NOMO-1 treated with DMSO at 0.1 percent for 48 hours (cell line): Measurements from ENCODE around the gene MRTO4.
A peak's percentile ranks its signal among the peaks of the same experiment; 100 is the strongest.
"Not testable (repeated sequence)": the region's sequence is repeated elsewhere in the genome, so short reads cannot be mapped to it uniquely, and the experiment has no call there.

Source experiments
- DNase-seq: peaks from one replicate; lab custom pipeline; 2025; ENCODE audit not compliant: unreplicated experiment; lab: John Stamatoyannopoulos, UW

The MRTO4 gene

GRCh38 chr1:19269427-19270342 is 18.1 kb downstream of the MRTO4 start:
- not testable (repeated sequence) for DNase-seq

GRCh38 chr1:19270343-19270730 is 18.7 kb downstream of the MRTO4 start:
- DNase-seq: not testable (repeated sequence)

GRCh38 chr1:19272064-19272463 is 20.5 kb downstream of the MRTO4 start:
- no peak for DNase-seq

- no peak for DNase-seq
Measured at GRCh38 chr1:19273106-19273843, 21.7 kb downstream of the MRTO4 start.

- DNase-seq: not testable (repeated sequence)
Measured at GRCh38 chr1:19273844-19274531, 22.4 kb downstream of the MRTO4 start.

GRCh38 chr1:19274636-19275035 is 23.0 kb downstream of the MRTO4 start:
- no peak for DNase-seq

- no peak for DNase-seq
Measured at GRCh38 chr1:19283891-19284290, 32.3 kb downstream of the MRTO4 start.

GRCh38 chr1:19284881-19285280 is 33.3 kb downstream of the MRTO4 start:
- DNase-seq: no peak

GRCh38 chr1:19285366-19285765 is 33.8 kb downstream of the MRTO4 start:
- not testable (repeated sequence) for DNase-seq

- DNase-seq: not testable (repeated sequence)
Measured at GRCh38 chr1:19285807-19286206, 34.2 kb downstream of the MRTO4 start.

GRCh38 chr1:19287436-19288185 is 36.0 kb downstream of the MRTO4 start:
- no peak for DNase-seq

- DNase-seq: peak; percentile 57
Measured at GRCh38 chr1:19288324-19289241, 37.0 kb downstream of the MRTO4 start, which contains the start of gene AKR7A3. Gene AKR7A3, minus strand, starts transcription at chr1:19288770. Its CDS starts 61 bp downstream, at chr1:19288709.

- DNase-seq: no peak
Measured at GRCh38 chr1:19289244-19289643, 37.6 kb downstream of the MRTO4 start.

- DNase-seq: no peak
Measured at GRCh38 chr1:19294638-19295037, 43.0 kb downstream of the MRTO4 start.

- DNase-seq: no peak
Measured at GRCh38 chr1:19300211-19300610, 48.6 kb downstream of the MRTO4 start.

- DNase-seq: not testable (repeated sequence)
Measured at GRCh38 chr1:19304081-19304480, 52.5 kb downstream of the MRTO4 start.

- no peak for DNase-seq
Measured at GRCh38 chr1:19305880-19306279, 54.3 kb downstream of the MRTO4 start.

GRCh38 chr1:19306941-19307340 is 55.3 kb downstream of the MRTO4 start:
- no peak for DNase-seq

- DNase-seq: no peak
Measured at GRCh38 chr1:19307794-19308508, 56.3 kb downstream of the MRTO4 start.
